Measurements from ENCODE around the gene MACROD2. TPM values are rescaled to one million over a fixed set of nuclear protein-coding genes. Genes with fewer than 3 reads are reported as not detected.

MACROD2 gene
- total RNA-seq, 4 donors from 2014 or later, result 10.0 to 24.0 (median 17.0) TPM

DNA sequence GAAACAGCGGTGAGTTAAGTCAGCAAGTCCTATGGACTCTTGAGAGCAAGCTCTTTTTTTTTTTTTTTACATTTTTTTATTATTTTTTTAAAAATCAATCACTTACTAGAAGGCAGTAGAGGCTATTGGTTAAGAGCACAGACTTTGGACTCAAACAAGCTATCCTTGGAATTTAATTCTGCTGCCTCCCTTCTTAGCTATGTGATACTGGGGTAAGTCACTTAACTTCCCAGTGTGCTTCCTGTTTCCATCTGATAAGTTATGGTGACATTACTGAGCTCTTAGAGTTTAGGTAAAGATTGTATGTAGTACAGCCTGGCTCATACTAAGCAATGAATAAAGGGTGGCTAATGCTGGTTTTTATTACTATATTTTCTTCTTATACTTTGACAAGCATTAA, 1112.6 kb downstream of the MACROD2 start:
- intact Hi-C loops (cut with DNase I; ENCODE audit: low total_unique reads), result no loop called here
- WGBS, 2 donors, result 96 to 100% methylated on average over 1 of the region's 1 CpG
- no peak overlapping the region for H3K4me3 ChIP-seq (ENCODE audit: low read depth, poor library complexity, severe bottlenecking)
- DNase-seq (ENCODE audit: low spot score in 2 of 2), result no peak
- no peak for TF ChIP-seq CTCF (IDR thresholded peaks at IDR 0.05)
- TF ChIP-seq POLR2A (IDR thresholded peaks at IDR 0.05), result no peak

DNA sequence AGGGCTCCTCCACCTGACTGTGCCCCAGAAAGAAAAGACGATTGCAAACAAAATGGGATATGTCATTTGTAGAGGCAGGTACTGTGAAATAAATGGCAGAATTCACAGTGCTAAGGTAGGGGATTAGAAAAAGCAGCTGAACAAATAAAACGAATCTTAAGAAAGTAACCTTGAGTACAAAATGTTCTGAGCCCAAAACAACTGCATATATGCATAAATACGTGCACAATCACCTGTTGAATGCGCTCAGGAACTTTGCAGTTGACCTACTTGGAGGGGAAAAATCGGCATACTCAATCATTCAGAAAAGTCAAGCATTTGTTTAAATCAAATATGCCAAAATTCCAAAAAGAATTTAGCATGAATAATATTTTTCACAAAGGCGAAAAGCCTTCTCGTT, 1114.2 kb downstream of the MACROD2 start:
- TF ChIP-seq POLR2A (IDR thresholded peaks at IDR 0.05), result no peak
- 85 to 86% methylated on average over 7 of the region's 7 CpGs for WGBS, 2 donors
- intact Hi-C loops (cut with DNase I; ENCODE audit: low total_unique reads), result no loop called here
- no peak overlapping the region for H3K4me3 ChIP-seq (ENCODE audit: low read depth, poor library complexity, severe bottlenecking)
- no peak for DNase-seq (ENCODE audit: low spot score in 2 of 2)

GRCh38 chr20:15111654-15112053, 1116.3 kb downstream of the MACROD2 start:
- intact Hi-C loops (cut with DNase I; ENCODE audit: low total_unique reads), result no loop called here
- H3K4me3 ChIP-seq (ENCODE audit: low read depth, poor library complexity, severe bottlenecking), result no peak overlapping the region
- no peak for TF ChIP-seq CTCF (IDR thresholded peaks at IDR 0.05)
- TF ChIP-seq POLR2A (IDR thresholded peaks at IDR 0.05), result no peak
- DNase-seq (ENCODE audit: low spot score in 2 of 2), result no peak

- no peak for TF ChIP-seq POLR2A (IDR thresholded peaks at IDR 0.05)
- TF ChIP-seq CTCF (IDR thresholded peaks at IDR 0.05), result no peak
- WGBS, 2 donors, result 74 to 89% methylated on average over 1 of the region's 1 CpG
- H3K4me3 ChIP-seq (ENCODE audit: low read depth, poor library complexity, severe bottlenecking), result no peak overlapping the region
- no peak for DNase-seq (ENCODE audit: low spot score in 2 of 2)
- intact Hi-C loops (cut with DNase I; ENCODE audit: low total_unique reads), result no loop called here
Observed at GRCh38 chr20:15113144-15113773, 1117.9 kb downstream of the MACROD2 start.

DNA sequence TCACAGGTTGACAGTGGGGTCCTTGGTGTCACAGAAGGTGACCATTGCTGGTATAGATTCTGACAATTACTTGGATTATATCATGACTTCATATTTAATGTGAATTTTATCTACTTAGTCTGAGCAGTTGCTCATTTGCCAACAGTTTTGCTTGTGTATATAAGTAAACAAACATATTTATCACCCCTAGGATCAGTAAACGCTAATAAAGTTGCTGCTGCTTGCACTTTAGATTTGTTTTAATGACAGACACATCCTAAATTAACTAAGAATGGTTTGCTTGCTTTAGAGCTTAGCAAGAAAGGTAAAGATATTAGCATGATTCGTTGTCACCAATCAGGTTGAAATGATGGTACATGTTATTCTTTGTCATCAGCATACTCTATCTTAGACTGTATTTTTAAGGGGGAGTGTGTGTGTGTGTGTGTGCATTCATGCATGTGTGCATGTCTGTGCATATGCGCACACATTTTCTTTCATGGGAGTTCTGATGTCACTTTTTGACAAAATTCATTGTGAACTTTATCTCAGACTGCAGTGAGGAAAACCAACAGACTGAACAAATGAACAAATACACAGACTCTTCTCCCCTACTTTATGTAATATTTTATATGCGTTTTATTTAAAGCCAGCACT, 1124.7 kb downstream of the MACROD2 start:
- intact Hi-C loops (cut with DNase I; ENCODE audit: low total_unique reads), result no loop called here
- WGBS, 2 donors, result 86 to 87% methylated on average over 4 of the region's 4 CpGs
- DNase-seq (ENCODE audit: low spot score in 2 of 2), result no peak

DNA sequence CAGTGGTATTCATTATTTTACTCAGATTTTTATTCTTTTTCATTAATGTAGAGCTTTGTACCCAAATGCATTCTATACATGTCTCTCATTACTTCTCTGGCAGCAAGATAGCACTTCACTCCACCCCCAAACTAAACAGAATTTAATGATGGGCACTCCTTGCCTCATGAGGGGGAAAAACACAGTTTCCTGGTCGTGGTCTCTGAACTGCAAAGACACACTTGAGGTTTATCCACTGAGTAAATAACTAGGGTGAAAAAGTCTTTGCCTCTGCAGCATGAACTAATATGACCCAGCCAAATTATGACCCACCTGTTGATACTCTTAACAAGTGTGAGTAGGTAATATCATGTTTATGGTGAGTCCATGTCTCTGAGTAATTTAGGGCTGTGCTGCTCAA, 1127.3 kb downstream of the MACROD2 start:
- TF ChIP-seq POLR2A (IDR thresholded peaks at IDR 0.05) (no peak), CTCF (IDR thresholded peaks at IDR 0.05) (no peak)
- intact Hi-C loops (cut with DNase I; ENCODE audit: low total_unique reads), result no loop called here
- H3K4me3 ChIP-seq (ENCODE audit: low read depth, poor library complexity, severe bottlenecking), result no peak overlapping the region
- WGBS, 2 donors, result 65 to 71% methylated on average over 1 of the region's 1 CpG
- no peak for DNase-seq (ENCODE audit: low spot score in 2 of 2)

More for the DNA sequence above, 1124.7 kb downstream of the MACROD2 start:
- TF ChIP-seq POLR2A (IDR thresholded peaks at IDR 0.05), result no peak
- no peak for TF ChIP-seq CTCF (IDR thresholded peaks at IDR 0.05)
- no peak overlapping the region for H3K4me3 ChIP-seq (ENCODE audit: low read depth, poor library complexity, severe bottlenecking)
